GM10248 (cell line): Measurements from ENCODE around the gene RAVER1.

Source experiments
- CTCF ChIA-PET: fragments of 300-600 bp; sonication (Branson Sonifier 250); formaldehyde crosslinking; extraction: SDS; loops from one replicate; lab custom pipeline; 2021; ENCODE audit warnings: antibody characterized with exemption; lab: Yijun Ruan, JAX
- POLR2A ChIA-PET: fragments of 350-650 bp; sonication (Branson Sonifier 250); formaldehyde crosslinking; extraction: SDS; loops from one replicate; lab custom pipeline; 2020; ENCODE audit warnings: antibody characterized with exemption; lab: Yijun Ruan, JAX
- DNase-seq: peaks from one replicate; pipeline ENCODE4 v3.0.0; 2012; ENCODE audit errors: extremely low spot score
- CTCF ChIP-seq: IDR thresholded peaks from 2 replicates; pipeline ENCODE4 v1.5.1; 2012; ENCODE audit warnings: mild to moderate bottlenecking, low read depth; ENCODE audit errors: extremely low read depth, missing control alignments, control extremely low read depth

RAVER1 gene

GRCh38 chr19:10318807-10319682 is 14.3 kb downstream of the RAVER1 start:
- POLR2A ChIA-PET = no interaction called here
- no peak for DNase-seq
- CTCF ChIA-PET = interaction anchor here (1.3 kb wide), 1 partner anchor 13 kb away, joined by 3 read pairs; no protein-coding TSS in a partner anchor
- no peak for TF ChIP-seq CTCF

GRCh38 chr19:10317857-10318462 is 15.4 kb downstream of the RAVER1 start:
- no peak for DNase-seq
- POLR2A ChIA-PET = interaction anchor here (0.6 to 1.8 kb wide), 2 partner anchors 33 to 46 kb away, joined by 4 to 9 read pairs; partner anchors contain the start of gene ICAM1
- CTCF ChIA-PET = interaction anchor here (1.6 kb wide), 1 partner anchor 56 kb away, joined by 3 read pairs; no protein-coding TSS in a partner anchor
- no peak for TF ChIP-seq CTCF

- POLR2A ChIA-PET = interaction anchor here (0.6 to 1.8 kb wide), 3 partner anchors 16 to 46 kb away, joined by 4 to 9 read pairs (median 6); partner anchors contain the start of gene ICAM1
- CTCF ChIA-PET = interaction anchor here (1.6 to 1.9 kb wide), 2 partner anchors 55 to 74 kb away, joined by 3 to 4 read pairs; no protein-coding TSS in a partner anchor
Observed at GRCh38 chr19:10317045-10317856, 16.1 kb downstream of the RAVER1 start.

GRCh38 chr19:10316229-10317044 is 16.9 kb downstream of the RAVER1 start:
- no peak for DNase-seq
- ChIA-PET CTCF (interaction anchor here (1.6 to 1.9 kb wide), 2 partner anchors 55 to 75 kb away, joined by 3 to 4 read pairs; no protein-coding TSS in a partner anchor), POLR2A (interaction anchor here (1.0 to 1.8 kb wide), 2 partner anchors 17 to 45 kb away, joined by 6 to 9 read pairs; partner anchors contain the start of gene ICAM1)
- no peak for TF ChIP-seq CTCF

More at GRCh38 chr19:10317045-10317856, 16.1 kb downstream of the RAVER1 start:
- DNase-seq = no peak
- TF ChIP-seq CTCF = no peak

- CTCF ChIA-PET = interaction anchor here (1.9 kb wide), 1 partner anchor 75 kb away, joined by 4 read pairs; no protein-coding TSS in a partner anchor
- POLR2A ChIA-PET = no interaction called here
- DNase-seq = peak; percentile 95
- no peak for TF ChIP-seq CTCF
Observed at GRCh38 chr19:10315335-10316214, 17.8 kb downstream of the RAVER1 start, which contains the start of gene FDX2. Gene FDX2, minus strand, starts transcription at chr19:10316015. Its CDS starts 19 bp downstream, at chr19:10315996.
